Neural crest cell (in vitro differentiated cells): ENCODE measurements around the gene CYP2J2. TPM values are rescaled to one million over a fixed set of nuclear protein-coding genes. Genes with fewer than 3 reads are reported as not detected.
"Not testable (repeated sequence)": the region's sequence is repeated elsewhere in the genome, so short reads cannot be mapped to it uniquely, and the experiment has no call there.

Experiments
- DNase-seq: peaks from one replicate; pipeline ENCODE4 v3.0.0; 2021; ENCODE audit warnings: low read depth, mixed read lengths, low spot score
- H3K27ac Mint-ChIP-seq: one replicate; pipeline ENCODE4 v1.8.0; 2021; ENCODE audit warnings: mild to moderate bottlenecking, mixed read lengths; ENCODE audit not compliant: unreplicated experiment
- H3K27me3 Mint-ChIP-seq: 2 replicates; pipeline ENCODE4 v1.8.0; 2021; ENCODE audit warnings: low read depth, mild to moderate bottlenecking, mixed read lengths
- H3K36me3 Mint-ChIP-seq: 2 replicates; pipeline ENCODE4 v1.8.0; 2021; ENCODE audit warnings: low read depth, mild to moderate bottlenecking, mixed read lengths
- H3K4me1 Mint-ChIP-seq: 2 replicates; pipeline ENCODE4 v1.8.0; 2021; ENCODE audit warnings: mixed read lengths
- H3K4me3 Mint-ChIP-seq: one replicate; pipeline ENCODE4 v1.8.0; 2021; ENCODE audit warnings: mild to moderate bottlenecking, mixed read lengths
- H3K9me3 Mint-ChIP-seq: 2 replicates; pipeline ENCODE4 v1.8.0; 2021; ENCODE audit warnings: mixed read lengths
- CTCF ChIP-seq: fragments of 200-600 bp; sonication (generic); conservative IDR thresholded peaks from 2 replicates; pipeline ENCODE4 v1.5.0; 2021; ENCODE audit warnings: antibody characterized with exemption, mild to moderate bottlenecking
- total RNA-seq: library from RNA; stranded (reverse); gene quantifications from 2 replicates; pipeline ENCODE4 v1.2.1, GENCODE V29; 2021

CYP2J2 gene
- total RNA-seq, 1 donor from 2014 or later, result 1.6 TPM

DNA sequence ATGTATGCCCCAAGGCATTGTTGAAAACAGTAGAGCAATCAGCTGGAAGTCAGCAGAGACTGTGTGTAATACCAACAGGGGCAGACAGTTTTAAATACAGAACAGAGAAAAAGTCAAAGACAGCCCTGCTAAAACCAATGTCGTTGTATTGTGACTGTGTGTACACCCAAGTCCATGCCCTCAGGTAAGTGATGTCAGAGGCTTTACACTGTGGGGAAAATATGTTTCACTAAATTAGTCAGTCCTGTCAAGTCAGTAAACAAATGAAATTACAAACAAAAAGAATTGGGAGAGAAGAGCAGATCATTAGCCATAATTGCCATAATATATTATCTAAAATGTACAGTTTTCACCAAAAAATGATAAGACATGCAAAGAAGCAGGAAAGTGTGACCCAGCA, 2.4 kb upstream of the CYP2J2 start:
- Mint-ChIP-seq H3K4me3 (no peak overlapping the region), H3K27me3 (peaks cover 63% of the 10 kb centered on the region), H3K9me3 (peaks cover 2% of the 10 kb centered on the region), H3K27ac (no peak overlapping the region), H3K4me1 (peaks cover 12% of the 10 kb centered on the region), H3K36me3 (no peaks in the 10 kb centered on the region)
- DNase-seq, result no peak
- no peak for TF ChIP-seq CTCF

- no peak for TF ChIP-seq CTCF
- no peak for DNase-seq
- peaks cover 5% of the 10 kb centered on the region for H3K36me3 Mint-ChIP-seq
- H3K27ac Mint-ChIP-seq, result no peak overlapping the region
- H3K9me3 Mint-ChIP-seq, result peaks cover 7% of the 10 kb centered on the region
- H3K27me3 Mint-ChIP-seq, result peaks cover 63% of the 10 kb centered on the region
- H3K4me3 Mint-ChIP-seq, result peak overlapping the region; percentile 72
- H3K4me1 Mint-ChIP-seq, result peaks cover 12% of the 10 kb centered on the region
Observed at GRCh38 chr1:59927213-59927612, 640 bp upstream of the CYP2J2 start.

GRCh38 chr1:59924653-59925052, 1.9 kb downstream of the CYP2J2 start:
- Mint-ChIP-seq H3K4me3 (no peak overlapping the region), H3K9me3 (peaks cover 7% of the 10 kb centered on the region), H3K27ac (no peak overlapping the region), H3K36me3 (peaks cover 5% of the 10 kb centered on the region), H3K27me3 (peaks cover 53% of the 10 kb centered on the region), H3K4me1 (peaks cover 12% of the 10 kb centered on the region)
- no peak for TF ChIP-seq CTCF
- DNase-seq, result no peak

- H3K4me1 Mint-ChIP-seq, result peaks cover 32% of the 10 kb centered on the region
- not testable (repeated sequence) for H3K27ac Mint-ChIP-seq
- H3K9me3 Mint-ChIP-seq, result peaks cover 11% of the 10 kb centered on the region
Observed at GRCh38 chr1:59921258-59921899, 5.2 kb downstream of the CYP2J2 start.

GRCh38 chr1:59919746-59920145, 6.8 kb downstream of the CYP2J2 start:
- TF ChIP-seq CTCF, result no peak
- H3K4me1 Mint-ChIP-seq, result peaks cover 38% of the 10 kb centered on the region
- H3K27ac Mint-ChIP-seq, result no peak overlapping the region
- H3K27me3 Mint-ChIP-seq, result peaks cover 7% of the 10 kb centered on the region
- peaks cover 5% of the 10 kb centered on the region for H3K36me3 Mint-ChIP-seq
- peaks cover 11% of the 10 kb centered on the region for H3K9me3 Mint-ChIP-seq
- DNase-seq, result no peak
- H3K4me3 Mint-ChIP-seq, result no peak overlapping the region

More at GRCh38 chr1:59921258-59921899, 5.2 kb downstream of the CYP2J2 start:
- H3K27me3 Mint-ChIP-seq, result peaks cover 22% of the 10 kb centered on the region
- not testable (repeated sequence) for H3K36me3 Mint-ChIP-seq, DNase-seq, H3K4me3 Mint-ChIP-seq

- H3K9me3 Mint-ChIP-seq, result peaks cover 4% of the 10 kb centered on the region
- H3K27me3 Mint-ChIP-seq, result peaks cover 2% of the 10 kb centered on the region
- TF ChIP-seq CTCF, result no peak
- DNase-seq, result no peak
- H3K4me1 Mint-ChIP-seq, result peaks cover 38% of the 10 kb centered on the region
- H3K27ac Mint-ChIP-seq, result peak overlapping the region; percentile 78
- H3K4me3 Mint-ChIP-seq, result no peak overlapping the region
- H3K36me3 Mint-ChIP-seq, result no peaks in the 10 kb centered on the region
Observed at GRCh38 chr1:59917785-59918180, 8.8 kb downstream of the CYP2J2 start.
